Spinal cord (tissue), 10 donors: ENCODE data around the gene ZBTB7B. TPM values are rescaled to one million over a fixed set of nuclear protein-coding genes. Genes with fewer than 3 reads are reported as not detected.

Experiments used
- DNase-seq, 6 donors: peaks; one replicate each; pipeline versions ENCODE4 v3.0.0 to v3.0.0-alpha.2; 2013 to 2015; ENCODE audit warnings: low spot score in 6 of 6, low read depth in 4 of 6
- H3K27ac ChIP-seq: one replicate; pipeline ENCODE4 v1.5.1; 2013; ENCODE audit warnings: low read depth, low read length, control low read depth
- H3K27me3 ChIP-seq: one replicate; pipeline ENCODE4 v1.6.1; 2013; ENCODE audit warnings: low read length; ENCODE audit not compliant: control insufficient read depth, insufficient read depth
- H3K36me3 ChIP-seq: one replicate; pipeline ENCODE4 v1.6.1; 2013; ENCODE audit warnings: low read length; ENCODE audit not compliant: control insufficient read depth, insufficient read depth
- H3K4me1 ChIP-seq: one replicate; pipeline ENCODE4 v1.6.1; 2013; ENCODE audit warnings: low read length; ENCODE audit not compliant: control insufficient read depth, insufficient read depth
- H3K4me3 ChIP-seq: one replicate; pipeline ENCODE4 v1.5.1; 2013; ENCODE audit warnings: low read depth, low read length, control low read depth
- H3K9me3 ChIP-seq: one replicate; pipeline ENCODE4 v1.6.1; 2013; ENCODE audit warnings: low read length; ENCODE audit not compliant: control insufficient read depth, insufficient read depth
- WGBS: methylation state at CpG from one replicate; pipeline ENCODE4 v1.1.5; 2013; ENCODE audit warnings: missing lambda C conversion rate; ENCODE audit not compliant: insufficient coverage; 5-methylcytosine and 5-hydroxymethylcytosine counted together
- polyA plus RNA-seq, 2 donors: library from polyadenylated mRNA; unstranded; fragments of 120-200 nt; gene quantifications; one replicate each; pipeline ENCODE4 v1.2.1, GENCODE V29; 2013; ENCODE audit not compliant: insufficient read length in 2 of 2
- total RNA-seq, 2 donors: library from RNA; depleted of rRNA in 1 of 2; stranded (reverse); fragments of 120-200 nt in 1 of 2; fragments of >200 nt in 1 of 2; gene quantifications; one replicate each; pipeline versions ENCODE4 v1.2.3 to v1.2.4, GENCODE V29; 2013 to 2014
- donor health status: healthy.

Gene ZBTB7B
- total and polyA plus RNA-seq, 4 donors = 7.3 to 10.7 (median 8.9) TPM

GRCh38 chr1:155000726-155001424 is 1.7 kb upstream of the ZBTB7B start:
- Histone ChIP-seq H3K36me3 (no peaks in the 10 kb centered on the region), H3K4me1 (peaks cover 62% of the 10 kb centered on the region), H3K9me3 (no peaks in the 10 kb centered on the region), H3K4me3 (peak overlapping the region; percentile 57), H3K27ac (peak overlapping the region; percentile 87), H3K27me3 (peaks cover 4% of the 10 kb centered on the region)
- WGBS = 0% methylated on average over 36 of the region's 43 CpGs
- peak; percentile 87 to 98 (median 92) for DNase-seq

- peaks cover 4% of the 10 kb centered on the region for H3K27me3 ChIP-seq
- no peaks in the 10 kb centered on the region for H3K36me3 ChIP-seq
- no peaks in the 10 kb centered on the region for H3K9me3 ChIP-seq
- H3K4me3 ChIP-seq = peak overlapping the region; percentile 57
- peaks cover 67% of the 10 kb centered on the region for H3K4me1 ChIP-seq
- 0% methylated on average over 10 of the region's 11 CpGs for WGBS
- H3K27ac ChIP-seq = peak overlapping the region; percentile 87
- DNase-seq = no peak
Observed at GRCh38 chr1:155001425-155001674, 1.3 kb upstream of the ZBTB7B start.

- Histone ChIP-seq H3K4me3 (peak overlapping the region; percentile 57), H3K27ac (peak overlapping the region; percentile 87), H3K9me3 (no peaks in the 10 kb centered on the region), H3K27me3 (peaks cover 4% of the 10 kb centered on the region), H3K36me3 (no peaks in the 10 kb centered on the region), H3K4me1 (peaks cover 72% of the 10 kb centered on the region)
- DNase-seq = peak; percentile 92 to 99 (median 98)
- 0% methylated on average over 32 of the region's 38 CpGs for WGBS
Observed at GRCh38 chr1:155001675-155002463, 733 bp upstream of the ZBTB7B start.

GRCh38 chr1:155003227-155003765 is 694 bp downstream of the ZBTB7B start:
- no peaks in the 10 kb centered on the region for H3K9me3 ChIP-seq
- DNase-seq = peak in 2 of 6 donors; percentile 56 to 62
- peak overlapping the region; percentile 85 for H3K27ac ChIP-seq
- peaks cover 4% of the 10 kb centered on the region for H3K27me3 ChIP-seq
- H3K4me1 ChIP-seq = peaks cover 86% of the 10 kb centered on the region
- WGBS = under 1% methylated on average over 19 of the region's 37 CpGs
- H3K36me3 ChIP-seq = peaks cover 8% of the 10 kb centered on the region
- H3K4me3 ChIP-seq = peak overlapping the region; percentile 68

GRCh38 chr1:155003766-155004351 is 1.3 kb downstream of the ZBTB7B start:
- DNase-seq = peak in 2 of 6 donors; percentile 50 to 57
- H3K27ac ChIP-seq = peak overlapping the region; percentile 85
- peak overlapping the region; percentile 68 for H3K4me3 ChIP-seq
- H3K36me3 ChIP-seq = peaks cover 9% of the 10 kb centered on the region
- WGBS = 0% methylated on average over 11 of the region's 34 CpGs
- no peaks in the 10 kb centered on the region for H3K9me3 ChIP-seq
- peaks cover 88% of the 10 kb centered on the region for H3K4me1 ChIP-seq
- peaks cover 4% of the 10 kb centered on the region for H3K27me3 ChIP-seq

GRCh38 chr1:155004352-155005075 is 1.9 kb downstream of the ZBTB7B start:
- peak overlapping the region; percentile 68 for H3K4me3 ChIP-seq
- peaks cover 85% of the 10 kb centered on the region for H3K4me1 ChIP-seq
- DNase-seq = no peak
- peaks cover 4% of the 10 kb centered on the region for H3K27me3 ChIP-seq
- no peaks in the 10 kb centered on the region for H3K9me3 ChIP-seq
- peak overlapping the region; percentile 85 for H3K27ac ChIP-seq
- peaks cover 9% of the 10 kb centered on the region for H3K36me3 ChIP-seq
- WGBS = 20% methylated on average over 1 of the region's 5 CpGs

GRCh38 chr1:155005076-155006011 is 2.7 kb downstream of the ZBTB7B start:
- Histone ChIP-seq H3K4me1 (peaks cover 80% of the 10 kb centered on the region), H3K27me3 (peaks cover 4% of the 10 kb centered on the region), H3K27ac (peak overlapping the region; percentile 85), H3K36me3 (peaks cover 11% of the 10 kb centered on the region), H3K4me3 (no peak overlapping the region), H3K9me3 (no peaks in the 10 kb centered on the region)
- WGBS = 46% methylated on average over 2 of the region's 17 CpGs
- DNase-seq = peak in 2 of 6 donors; percentile 32 to 72

- peak in 3 of 6 donors; percentile 23 to 75 (median 74) for DNase-seq
- 87% methylated on average over 2 of the region's 2 CpGs for WGBS
- Histone ChIP-seq H3K36me3 (peaks cover 19% of the 10 kb centered on the region), H3K9me3 (no peaks in the 10 kb centered on the region), H3K4me3 (no peak overlapping the region), H3K27me3 (peaks cover 4% of the 10 kb centered on the region), H3K4me1 (peaks cover 78% of the 10 kb centered on the region), H3K27ac (no peak overlapping the region)
Observed at GRCh38 chr1:155006601-155007101, 4.0 kb downstream of the ZBTB7B start.
